Uterus (tissue), 4 donors: ENCODE results near the gene CPA3. TPM values are rescaled to one million over a fixed set of nuclear protein-coding genes. Genes with fewer than 3 reads are reported as not detected.

Source experiments
- DNase-seq, 2 donors: peaks; one replicate each; pipeline ENCODE4 v3.0.0-alpha.2; 2019 to 2020
- H3K27ac ChIP-seq, 2 donors: fragments of 200-600 bp; sonication (generic); 1 replicate in 1 of 2; 2 replicates in 1 of 2; pipeline ENCODE4 v1.5.1; 2016 to 2018
- H3K27me3 ChIP-seq, 2 donors: fragments of 200-600 bp; sonication (generic); one replicate each; pipeline ENCODE4 v1.5.1; 2018 to 2019; ENCODE audit warnings: control low read depth in 1 of 2
- H3K36me3 ChIP-seq, 2 donors: fragments of 200-600 bp; sonication (generic); one replicate each; pipeline ENCODE4 v1.5.1; 2019; ENCODE audit warnings: control low read depth in 1 of 2
- H3K4me1 ChIP-seq, 2 donors: fragments of 200-600 bp; sonication (generic); one replicate each; pipeline ENCODE4 v1.5.1; 2018 to 2019; ENCODE audit warnings: control low read depth in 1 of 2
- H3K4me3 ChIP-seq, 2 donors: fragments of 200-600 bp; sonication (generic); 1 replicate in 1 of 2; 2 replicates in 1 of 2; pipeline ENCODE4 v1.5.1; 2018 to 2019; ENCODE audit warnings: mild to moderate bottlenecking in 1 of 2
- H3K9me3 ChIP-seq, 2 donors: fragments of 200-600 bp; sonication (generic); one replicate each; pipeline ENCODE4 v1.5.1; 2019; ENCODE audit warnings: control low read depth in 1 of 2
- CTCF ChIP-seq, 4 experiments: fragments of 200-600 bp in 2 of 4; fragments of 450-650 bp in 2 of 4; sonication (generic) in 2 of 4; IDR thresholded peaks; one replicate each; pipeline ENCODE4 v1.5.1; 2016 to 2019; ENCODE audit warnings: antibody characterized with exemption in 4 of 4, mild to moderate bottlenecking in 2 of 4, moderate library complexity in 1 of 4
- POLR2A ChIP-seq, 2 donors: fragments of 450-650 bp; IDR thresholded peaks; one replicate each; pipeline ENCODE4 v1.6.1; 2016; ENCODE audit warnings: antibody characterized with exemption in 2 of 2, mild to moderate bottlenecking in 1 of 2, moderate library complexity in 1 of 2
- intact Hi-C: fragments of 100-400 bp; cut with DNase I; formaldehyde crosslinking; loops from one replicate; pipeline ENCODE4 v1.15.1; 2023; ENCODE audit warnings: low total_unique reads
- total RNA-seq, 4 donors: library from RNA; depleted of rRNA in 3 of 4; stranded (reverse); fragments of >200 nt in 3 of 4; gene quantifications; one replicate each; pipeline versions ENCODE4 v1.1.0 to v1.2.4, GENCODE V29; 2014 to 2023
- donor health status: DM: yes; HTN: yes; CAD: no.

The CPA3 gene
- total RNA-seq, 4 donors from 2014 or later = 2.4 to 36.6 (median 6.0) TPM

- H3K4me1 ChIP-seq = no peaks in the 10 kb centered on the region
- H3K27me3 ChIP-seq = no peaks in the 10 kb centered on the region
- DNase-seq = no peak
- intact Hi-C loops = no loop called here
- no peaks in the 10 kb centered on the region for H3K9me3 ChIP-seq
- no peak overlapping the region for H3K27ac ChIP-seq
- H3K4me3 ChIP-seq = no peak overlapping the region
- TF ChIP-seq CTCF (IDR thresholded peaks at IDR 0.05) (no peak), POLR2A (IDR thresholded peaks at IDR 0.05) (no peak)
- H3K36me3 ChIP-seq = no peaks in the 10 kb centered on the region
These were observed 57.4 kb downstream of the CPA3 start for GRCh38 chr3:148922467-148922866.

DNA sequence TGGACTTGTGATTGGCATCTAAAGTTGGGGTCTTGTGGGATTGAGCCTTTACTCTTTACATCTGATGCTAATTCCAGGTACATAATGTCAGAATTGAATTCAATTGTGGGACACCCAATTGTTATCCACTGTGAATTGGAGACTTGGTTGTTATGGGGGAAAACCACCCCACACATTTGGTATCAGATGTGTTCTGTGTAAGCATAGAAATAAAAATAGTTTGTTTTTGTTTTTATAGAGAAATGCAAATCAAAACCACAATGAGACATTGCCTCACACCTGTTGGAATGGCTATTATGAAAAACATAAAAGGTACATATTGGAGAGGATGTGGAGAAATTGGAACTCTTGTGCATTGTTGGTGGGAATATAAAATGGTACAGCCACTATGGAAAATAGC, 58.5 kb downstream of the CPA3 start:
- no peaks in the 10 kb centered on the region for H3K4me1 ChIP-seq
- TF ChIP-seq POLR2A (IDR thresholded peaks at IDR 0.05) (no peak), CTCF (IDR thresholded peaks at IDR 0.05) (no peak)
- H3K4me3 ChIP-seq = no peak overlapping the region
- no peaks in the 10 kb centered on the region for H3K9me3 ChIP-seq
- H3K27me3 ChIP-seq = no peaks in the 10 kb centered on the region
- no peaks in the 10 kb centered on the region for H3K36me3 ChIP-seq
- intact Hi-C loops = no loop called here
- no peak for DNase-seq
- no peak overlapping the region for H3K27ac ChIP-seq

GRCh38 chr3:148924562-148924961, 59.5 kb downstream of the CPA3 start:
- intact Hi-C loops = no loop called here
- TF ChIP-seq CTCF (IDR thresholded peaks at IDR 0.05) (no peak), POLR2A (IDR thresholded peaks at IDR 0.05) (no peak)
- Histone ChIP-seq H3K4me1 (no peaks in the 10 kb centered on the region), H3K9me3 (no peaks in the 10 kb centered on the region), H3K4me3 (no peak overlapping the region), H3K27me3 (no peaks in the 10 kb centered on the region), H3K27ac (no peak overlapping the region), H3K36me3 (no peaks in the 10 kb centered on the region)
- no peak for DNase-seq

GRCh38 chr3:148925845-148926244, 60.7 kb downstream of the CPA3 start:
- no peak overlapping the region for H3K27ac ChIP-seq
- H3K4me3 ChIP-seq = no peak overlapping the region
- no peaks in the 10 kb centered on the region for H3K4me1 ChIP-seq
- intact Hi-C loops = no loop called here
- no peaks in the 10 kb centered on the region for H3K36me3 ChIP-seq
- TF ChIP-seq CTCF (IDR thresholded peaks at IDR 0.05) (no peak), POLR2A (IDR thresholded peaks at IDR 0.05) (no peak)
- no peaks in the 10 kb centered on the region for H3K9me3 ChIP-seq
- H3K27me3 ChIP-seq = no peaks in the 10 kb centered on the region
- DNase-seq = no peak

DNA sequence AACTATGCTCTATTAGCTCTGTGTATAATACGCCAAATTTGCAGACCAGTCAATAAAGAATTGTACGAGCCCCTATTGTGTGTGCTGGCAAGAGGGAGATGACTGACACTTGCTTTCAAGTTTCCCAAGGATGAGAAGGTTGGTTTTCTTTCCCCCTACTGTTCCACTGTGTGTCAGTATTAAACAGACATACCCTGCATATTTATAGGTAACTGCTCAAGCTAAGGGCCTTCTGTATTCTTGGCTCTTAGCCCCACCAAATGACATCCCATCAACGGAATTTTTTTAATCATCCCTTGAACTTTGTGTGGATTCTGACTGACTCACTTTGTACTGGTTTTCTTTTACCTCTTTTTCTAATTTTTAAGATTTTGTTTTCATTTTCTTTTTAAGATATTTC, 65.7 kb downstream of the CPA3 start:
- Histone ChIP-seq H3K36me3 (no peaks in the 10 kb centered on the region), H3K4me1 (no peaks in the 10 kb centered on the region), H3K27ac (no peak overlapping the region), H3K27me3 (no peaks in the 10 kb centered on the region), H3K4me3 (no peak overlapping the region), H3K9me3 (no peaks in the 10 kb centered on the region)
- DNase-seq = no peak
- TF ChIP-seq CTCF (IDR thresholded peaks at IDR 0.05) (no peak), POLR2A (IDR thresholded peaks at IDR 0.05) (no peak)
- intact Hi-C loops = no loop called here
